Fibroblast of lung (primary cell): Measurements from ENCODE around the gene MB21D2. TPM values are rescaled to one million over a fixed set of nuclear protein-coding genes. Genes with fewer than 3 reads are reported as not detected.

Experiments
- DNase-seq, 2 donors: peaks; one replicate each; pipeline versions ENCODE4 v3.0.0 to v3.0.0-alpha.2; 2010; ENCODE audit warnings: low read depth in 2 of 2
- H2AFZ ChIP-seq: 2 replicates; pipeline ENCODE4 v1.5.1; 2012; ENCODE audit warnings: low read length, control low read depth, inconsistent platforms
- H3K27ac ChIP-seq: 2 replicates; pipeline ENCODE4 v1.5.1; 2011; ENCODE audit warnings: low read length, control low read depth; ENCODE audit not compliant: insufficient read depth
- H3K27me3 ChIP-seq: 2 replicates; pipeline ENCODE4 v1.5.1; 2011; ENCODE audit warnings: mild to moderate bottlenecking, low read length; ENCODE audit not compliant: control insufficient read depth, insufficient read depth
- H3K36me3 ChIP-seq: 2 replicates; pipeline ENCODE4 v1.5.1; 2011; ENCODE audit warnings: low read length; ENCODE audit not compliant: control insufficient read depth, insufficient read depth
- H3K4me1 ChIP-seq: 2 replicates; pipeline ENCODE4 v1.5.1; 2011; ENCODE audit warnings: low read length; ENCODE audit not compliant: control insufficient read depth, insufficient read depth; ENCODE audit errors: extremely low read depth
- H3K4me2 ChIP-seq: 2 replicates; pipeline ENCODE4 v1.5.1; 2011; ENCODE audit warnings: low read length, control low read depth; ENCODE audit not compliant: insufficient read depth; ENCODE audit errors: extremely low read depth
- H3K4me3 ChIP-seq, 4 experiments: fragments of 200-600 bp in 1 of 4; sonication (generic) in 1 of 4; replicated peaks in 1 of 4; 2 replicates each; pipeline ENCODE4 v1.5.1; 2011 to 2016; ENCODE audit warnings: low read length in 4 of 4, low read depth in 3 of 4, mild to moderate bottlenecking in 3 of 4, control low read depth in 2 of 4, inconsistent platforms in 1 of 4, mixed read lengths in 1 of 4; ENCODE audit not compliant: insufficient read depth in 1 of 4; ENCODE audit errors: control extremely low read depth in 1 of 4
- H3K79me2 ChIP-seq: 2 replicates; pipeline ENCODE4 v1.5.1; 2012; ENCODE audit warnings: mild to moderate bottlenecking, low read length, inconsistent platforms; ENCODE audit not compliant: control insufficient read depth, insufficient read depth
- H3K9ac ChIP-seq: 2 replicates; pipeline ENCODE4 v1.5.1; 2011; ENCODE audit warnings: mild to moderate bottlenecking, low read length, control low read depth; ENCODE audit not compliant: insufficient read depth
- H3K9me3 ChIP-seq: 2 replicates; pipeline ENCODE4 v1.5.1; 2012; ENCODE audit warnings: low read depth, low read length; ENCODE audit not compliant: control insufficient read depth, insufficient read depth
- H4K20me1 ChIP-seq: 2 replicates; pipeline ENCODE4 v1.5.1; 2011; ENCODE audit warnings: low read length; ENCODE audit not compliant: control insufficient read depth, insufficient read depth; ENCODE audit errors: extremely low read depth
- EZH2 ChIP-seq: IDR thresholded peaks from 2 replicates; pipeline ENCODE4 v1.5.1; 2012; ENCODE audit warnings: low read length, control low read depth, mild to moderate bottlenecking; ENCODE audit errors: missing control alignments
- polyA plus RNA-seq, 2 donors: library from polyadenylated mRNA; depleted of rRNA in 1 of 2; stranded (reverse) in 1 of 2; unstranded in 1 of 2; fragments of >200 nt; gene quantifications; 2 replicates each; pipeline ENCODE4 v1.2.1, GENCODE V29; 2011 to 2012; ENCODE audit warnings: missing spikeins in 1 of 2
- total RNA-seq: library from RNA; depleted of rRNA; stranded (reverse); fragments of >200 nt; gene quantifications from 2 replicates; pipeline ENCODE4 v1.2.1, GENCODE V29; 2014
- TF ChIP-seq, protein P1 (sequence below), 2 donors: IDR thresholded peaks in 1 of 2; conservative IDR thresholded peaks in 1 of 2; 1 replicate in 1 of 2; 2 replicates in 1 of 2; pipeline ENCODE4 v1.5.1; 2011 to 2012; ENCODE audit warnings: low read length in 2 of 2, control low read depth in 1 of 2, inconsistent platforms in 1 of 2, low read depth in 1 of 2, mild to moderate bottlenecking in 1 of 2

Gene MB21D2
- total and polyA plus RNA-seq, 2 donors (not counting 1 experiment from before 2014, with no cell fraction given): 3.5 to 11.4 TPM

DNA sequence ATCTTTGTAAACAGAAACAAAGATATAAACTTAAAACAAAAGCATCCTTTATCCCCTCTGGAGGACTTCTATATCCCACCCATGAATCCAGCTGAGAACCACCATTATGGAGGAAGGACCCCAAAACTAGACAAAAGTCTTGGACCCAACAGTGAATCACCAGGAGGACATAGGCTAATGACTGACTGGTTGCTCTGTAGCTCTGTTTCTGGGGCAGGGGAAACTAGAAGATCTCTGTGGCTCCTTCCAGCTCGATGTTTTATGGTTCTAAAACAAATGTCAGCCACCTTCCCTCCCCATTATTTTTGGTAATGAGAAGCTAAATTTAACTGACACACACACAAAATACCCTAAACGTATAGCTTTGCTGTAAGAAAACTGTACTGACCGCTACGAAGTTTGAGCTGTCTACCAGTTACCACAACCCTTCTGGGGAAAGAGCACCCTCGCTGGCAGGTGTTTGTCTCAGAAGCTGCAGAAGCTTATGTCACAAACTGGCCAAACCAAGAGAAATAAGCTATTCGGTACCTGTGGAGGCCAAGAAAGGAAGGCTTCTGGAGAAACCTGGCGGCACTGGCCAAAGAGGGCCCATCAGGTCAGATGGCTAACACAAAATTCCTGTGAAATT is 36.4 kb downstream of the MB21D2 start:
- Histone ChIP-seq H2AFZ (no peak overlapping the region), H3K4me2 (no peak overlapping the region), H3K79me2 (peaks cover 25% of the 10 kb centered on the region), H3K27me3 (no peaks in the 10 kb centered on the region), H3K36me3 (no peaks in the 10 kb centered on the region), H3K9me3 (no peaks in the 10 kb centered on the region), H3K4me3 (no peak overlapping the region), H3K27ac (no peak overlapping the region), H3K9ac (no peak overlapping the region), H4K20me1 (no peaks in the 10 kb centered on the region), H3K4me1 (peaks cover 30% of the 10 kb centered on the region)
- no peak for TF ChIP-seq EZH2
- TF ChIP-seq, protein P1, sequence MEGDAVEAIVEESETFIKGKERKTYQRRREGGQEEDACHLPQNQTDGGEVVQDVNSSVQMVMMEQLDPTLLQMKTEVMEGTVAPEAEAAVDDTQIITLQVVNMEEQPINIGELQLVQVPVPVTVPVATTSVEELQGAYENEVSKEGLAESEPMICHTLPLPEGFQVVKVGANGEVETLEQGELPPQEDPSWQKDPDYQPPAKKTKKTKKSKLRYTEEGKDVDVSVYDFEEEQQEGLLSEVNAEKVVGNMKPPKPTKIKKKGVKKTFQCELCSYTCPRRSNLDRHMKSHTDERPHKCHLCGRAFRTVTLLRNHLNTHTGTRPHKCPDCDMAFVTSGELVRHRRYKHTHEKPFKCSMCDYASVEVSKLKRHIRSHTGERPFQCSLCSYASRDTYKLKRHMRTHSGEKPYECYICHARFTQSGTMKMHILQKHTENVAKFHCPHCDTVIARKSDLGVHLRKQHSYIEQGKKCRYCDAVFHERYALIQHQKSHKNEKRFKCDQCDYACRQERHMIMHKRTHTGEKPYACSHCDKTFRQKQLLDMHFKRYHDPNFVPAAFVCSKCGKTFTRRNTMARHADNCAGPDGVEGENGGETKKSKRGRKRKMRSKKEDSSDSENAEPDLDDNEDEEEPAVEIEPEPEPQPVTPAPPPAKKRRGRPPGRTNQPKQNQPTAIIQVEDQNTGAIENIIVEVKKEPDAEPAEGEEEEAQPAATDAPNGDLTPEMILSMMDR (conservative IDR thresholded peaks at IDR 0.05 in 1 of 2, IDR thresholded peaks at IDR 0.05 in 1 of 2; ENCODE audit: low read depth in 1 of 2, low read length in 2 of 2): no peak
- DNase-seq: no peak

DNA sequence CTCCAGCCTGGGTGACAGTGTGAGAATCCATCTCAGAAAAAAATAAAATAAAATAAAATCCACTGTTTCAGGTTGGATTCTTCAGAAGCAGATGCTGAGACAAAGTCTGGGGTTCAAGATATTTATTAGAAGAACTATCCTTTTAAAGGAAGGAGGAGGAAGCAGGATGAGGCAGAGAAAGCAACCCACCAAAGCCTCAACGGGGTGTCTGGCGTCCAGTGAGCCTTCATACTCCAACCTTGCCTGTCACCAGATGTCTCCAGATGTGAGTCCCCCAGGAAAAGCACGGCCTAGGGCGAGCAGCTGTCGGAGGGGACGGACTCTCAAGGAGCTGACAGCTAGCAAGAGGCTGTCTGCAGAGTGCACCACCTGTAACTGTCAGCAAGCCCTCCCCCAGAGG is 37.3 kb downstream of the MB21D2 start:
- Histone ChIP-seq H3K4me2 (no peak overlapping the region), H3K4me3 (no peak overlapping the region), H3K27ac (no peak overlapping the region), H3K27me3 (no peaks in the 10 kb centered on the region), H2AFZ (no peak overlapping the region), H3K36me3 (no peaks in the 10 kb centered on the region), H3K9me3 (no peaks in the 10 kb centered on the region), H4K20me1 (no peaks in the 10 kb centered on the region), H3K9ac (no peak overlapping the region), H3K79me2 (peaks cover 21% of the 10 kb centered on the region), H3K4me1 (peaks cover 27% of the 10 kb centered on the region)
- TF ChIP-seq, protein P1 (conservative IDR thresholded peaks at IDR 0.05 in 1 of 2, IDR thresholded peaks at IDR 0.05 in 1 of 2; ENCODE audit: low read depth in 1 of 2, low read length in 2 of 2): no peak
- no peak for TF ChIP-seq EZH2
- DNase-seq: no peak

DNA sequence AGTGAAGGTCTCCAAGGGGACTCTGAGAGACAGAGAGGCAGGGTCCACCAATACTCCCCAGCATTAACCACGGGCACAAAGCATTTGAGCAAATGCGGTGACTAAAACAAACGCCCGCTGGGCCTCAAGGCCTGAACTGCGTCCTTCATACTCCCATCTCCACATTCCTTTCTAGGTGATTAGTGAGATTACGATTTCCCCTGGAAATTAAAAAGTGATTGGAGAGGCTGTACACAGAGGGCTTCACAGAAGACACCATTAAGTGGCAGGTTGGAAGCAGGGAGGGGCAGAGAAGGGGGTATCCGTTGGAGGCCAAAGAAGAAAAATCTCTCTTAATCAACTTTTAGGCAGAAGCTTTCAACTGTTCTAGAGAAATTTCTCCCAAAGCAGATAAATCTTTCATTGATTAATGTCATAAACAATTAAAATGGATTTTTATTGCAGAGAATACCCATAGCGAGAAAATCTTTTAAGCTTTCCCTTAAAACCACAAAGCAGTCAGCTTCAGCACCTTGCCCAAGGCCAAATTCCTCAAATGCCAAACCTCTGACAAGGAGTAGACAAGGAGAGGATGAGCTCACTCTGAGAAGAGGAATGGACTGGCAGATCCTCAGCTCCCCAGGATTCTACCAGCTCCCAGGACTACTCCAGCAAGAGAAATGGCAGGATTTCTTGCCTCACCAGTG is 38.2 kb downstream of the MB21D2 start:
- Histone ChIP-seq H3K4me2 (peak overlapping the region; percentile 40), H3K79me2 (peaks cover 25% of the 10 kb centered on the region), H4K20me1 (no peaks in the 10 kb centered on the region), H3K4me3 (no peak overlapping the region), H3K9me3 (no peaks in the 10 kb centered on the region), H3K27me3 (no peaks in the 10 kb centered on the region), H2AFZ (no peak overlapping the region), H3K4me1 (peaks cover 27% of the 10 kb centered on the region), H3K27ac (no peak overlapping the region), H3K36me3 (no peaks in the 10 kb centered on the region), H3K9ac (no peak overlapping the region)
- peak; percentile 71 to 99 for DNase-seq
- TF ChIP-seq, protein P1 (conservative IDR thresholded peaks at IDR 0.05 in 1 of 2, IDR thresholded peaks at IDR 0.05 in 1 of 2; ENCODE audit: low read depth in 1 of 2, low read length in 2 of 2): no peak
- no peak for TF ChIP-seq EZH2
